WERI-Rb-1 (cell line): Measurements from ENCODE around the gene RNASEH2C.
"Not testable (repeated sequence)": the region's sequence is repeated elsewhere in the genome, so short reads cannot be mapped to it uniquely, and the experiment has no call there.

Source experiments
- DNase-seq: peaks from one replicate; pipeline ENCODE4 v3.0.0-alpha.2; 2020
- H3K27ac ChIP-seq: fragments of 250-450 bp; sonication (Bioruptor Pico); 2 replicates; pipeline ENCODE4 v1.5.1; 2020; ENCODE audit warnings: mild to moderate bottlenecking, moderate library complexity
- H3K27me3 ChIP-seq: fragments of 250-450 bp; sonication (Bioruptor Pico); 2 replicates; pipeline ENCODE4 v1.5.1; 2021; ENCODE audit warnings: mild to moderate bottlenecking, low read depth, moderate library complexity; ENCODE audit not compliant: insufficient read depth, severe bottlenecking
- H3K36me3 ChIP-seq: fragments of 250-450 bp; sonication (Bioruptor Pico); 2 replicates; pipeline ENCODE4 v1.5.1; 2020; ENCODE audit warnings: mild to moderate bottlenecking, moderate library complexity
- H3K4me3 ChIP-seq: 2 replicates; pipeline ENCODE4 v1.5.1; 2011; ENCODE audit warnings: low read depth, mild to moderate bottlenecking, control low read depth, low read length
- H3K9me3 ChIP-seq: fragments of 250-450 bp; sonication (Bioruptor Pico); 2 replicates; pipeline ENCODE4 v1.5.1; 2021; ENCODE audit warnings: mild to moderate bottlenecking, moderate library complexity; ENCODE audit not compliant: severe bottlenecking
- CTCF ChIP-seq: IDR thresholded peaks from 2 replicates; pipeline ENCODE4 v1.5.1; 2011; ENCODE audit warnings: low read depth, mild to moderate bottlenecking, control low read depth, inconsistent platforms, low read length

Gene RNASEH2C

GRCh38 chr11:65739022-65739421 lies 18.4 kb upstream of the RNASEH2C start:
- Histone ChIP-seq H3K27ac (no peak overlapping the region), H3K9me3 (peaks cover 23% of the 10 kb centered on the region), H3K27me3 (no peaks in the 10 kb centered on the region), H3K4me3 (no peak overlapping the region), H3K36me3 (no peaks in the 10 kb centered on the region)
- TF ChIP-seq CTCF = no peak
- DNase-seq = no peak

GRCh38 chr11:65736810-65737209 lies 16.2 kb upstream of the RNASEH2C start:
- no peaks in the 10 kb centered on the region for H3K36me3 ChIP-seq
- peaks cover 23% of the 10 kb centered on the region for H3K9me3 ChIP-seq
- no peak overlapping the region for H3K27ac ChIP-seq
- TF ChIP-seq CTCF = no peak
- H3K27me3 ChIP-seq = no peaks in the 10 kb centered on the region
- no peak for DNase-seq
- H3K4me3 ChIP-seq = no peak overlapping the region

- not testable (repeated sequence) for H3K4me3 ChIP-seq, H3K36me3 ChIP-seq, DNase-seq, H3K27ac ChIP-seq, H3K27me3 ChIP-seq
- H3K9me3 ChIP-seq = peaks cover 23% of the 10 kb centered on the region
Measured at GRCh38 chr11:65735111-65735510, 14.5 kb upstream of the RNASEH2C start.

GRCh38 chr11:65730461-65730860 lies 9.9 kb upstream of the RNASEH2C start:
- Histone ChIP-seq H3K27ac (no peak overlapping the region), H3K27me3 (no peaks in the 10 kb centered on the region), H3K36me3 (no peaks in the 10 kb centered on the region), H3K4me3 (no peak overlapping the region), H3K9me3 (peaks cover 6% of the 10 kb centered on the region)
- no peak for TF ChIP-seq CTCF
- DNase-seq = no peak

- no peak overlapping the region for H3K27ac ChIP-seq
Measured at GRCh38 chr11:65727865-65728264, 7.3 kb upstream of the RNASEH2C start.

GRCh38 chr11:65726660-65727059 lies 6.1 kb upstream of the RNASEH2C start:
- H3K27ac ChIP-seq = no peak overlapping the region
- H3K27me3 ChIP-seq = no peaks in the 10 kb centered on the region
- no peak for DNase-seq
- no peak overlapping the region for H3K4me3 ChIP-seq
- no peaks in the 10 kb centered on the region for H3K36me3 ChIP-seq
- no peak for TF ChIP-seq CTCF
- no peaks in the 10 kb centered on the region for H3K9me3 ChIP-seq

More at GRCh38 chr11:65727865-65728264, 7.3 kb upstream of the RNASEH2C start:
- Histone ChIP-seq H3K9me3 (no peaks in the 10 kb centered on the region), H3K27me3 (no peaks in the 10 kb centered on the region), H3K4me3 (no peak overlapping the region), H3K36me3 (no peaks in the 10 kb centered on the region)
- no peak for DNase-seq
- TF ChIP-seq CTCF = no peak
